OCI-LY1 (cell line): ENCODE measurements around the gene TECPR2.

Experiments used
- H2AFZ ChIP-seq: fragments of 200-600 bp; sonication (generic), shearing (Covaris generic); 2 replicates; pipeline ENCODE4 v1.6.0; 2014; ENCODE audit warnings: antibody characterized with exemption, mild to moderate bottlenecking, low read length
- H3F3A ChIP-seq: fragments of 200-600 bp; sonication (generic), shearing (Covaris generic); 2 replicates; pipeline ENCODE4 v1.6.0; 2014; ENCODE audit warnings: mild to moderate bottlenecking, antibody characterized with exemption, low read length, moderate library complexity; ENCODE audit not compliant: insufficient read depth
- H3K27ac ChIP-seq: fragments of 200-600 bp; sonication (generic); 2 replicates; pipeline ENCODE4 v1.5.1; 2014; ENCODE audit warnings: low read length, mixed run types, mild to moderate bottlenecking, low read depth; ENCODE audit not compliant: poor library complexity, severe bottlenecking
- H3K27me3 ChIP-seq: fragments of 200-600 bp; sonication (generic); 2 replicates; pipeline ENCODE4 v1.6.0; 2014; ENCODE audit warnings: antibody characterized with exemption, mild to moderate bottlenecking, low read length, moderate library complexity; ENCODE audit not compliant: insufficient read depth
- H3K36me3 ChIP-seq: fragments of 200-600 bp; sonication (generic); 2 replicates; pipeline ENCODE4 v1.6.1; 2014; ENCODE audit warnings: mild to moderate bottlenecking, antibody characterized with exemption, low read length, moderate library complexity, mixed read lengths; ENCODE audit not compliant: insufficient read depth
- H3K4me1 ChIP-seq: fragments of 200-600 bp; sonication (generic); 2 replicates; pipeline ENCODE4 v1.5.1; 2014; ENCODE audit warnings: mild to moderate bottlenecking, low read length, moderate library complexity; ENCODE audit not compliant: insufficient read depth, severe bottlenecking
- H3K4me2 ChIP-seq: fragments of 200-600 bp; sonication (generic), shearing (Covaris generic); 2 replicates; pipeline ENCODE4 v1.6.1; 2014; ENCODE audit warnings: low read length
- H3K4me3 ChIP-seq: fragments of 200-600 bp; sonication (generic); 2 replicates; pipeline ENCODE4 v1.5.1; 2014; ENCODE audit warnings: low read length, low read depth, mild to moderate bottlenecking, mixed read lengths; ENCODE audit not compliant: poor library complexity, severe bottlenecking
- H3K79me2 ChIP-seq: fragments of 200-600 bp; shearing (Covaris generic); 2 replicates; pipeline ENCODE4 v1.6.1; 2016; ENCODE audit warnings: mixed run types, low read length, mixed read lengths; ENCODE audit not compliant: insufficient read depth
- H3K9ac ChIP-seq: fragments of 200-600 bp; sonication (generic), shearing (Covaris generic); 2 replicates; pipeline ENCODE4 v1.6.1; 2014; ENCODE audit warnings: mild to moderate bottlenecking, low read length, mixed read lengths
- H3K9me2 ChIP-seq: fragments of 200-600 bp; sonication (generic), shearing (Covaris generic); 2 replicates; pipeline ENCODE4 v1.6.1; 2014; ENCODE audit warnings: low read depth, mild to moderate bottlenecking, low read length, mixed read lengths
- H3K9me3 ChIP-seq: fragments of 200-600 bp; shearing (Covaris generic); 2 replicates; pipeline ENCODE4 v1.6.1; 2014; ENCODE audit warnings: low read length, mixed read lengths
- H4K20me1 ChIP-seq: fragments of 200-600 bp; sonication (generic), shearing (Covaris generic); 2 replicates; pipeline ENCODE4 v1.6.0; 2016; ENCODE audit warnings: mild to moderate bottlenecking, low read length; ENCODE audit not compliant: insufficient read depth
- CTCF ChIP-seq: fragments of 200-600 bp; sonication (generic), shearing (Covaris generic); IDR thresholded peaks from 2 replicates; pipeline ENCODE4 v1.5.1; 2017; ENCODE audit warnings: mild to moderate bottlenecking, antibody characterized with exemption, low read length, moderate library complexity, mixed read lengths
- EZH2 ChIP-seq: fragments of 200-600 bp; sonication (generic), shearing (Covaris generic); IDR thresholded peaks from 2 replicates; pipeline ENCODE4 v1.8.0; 2017; ENCODE audit warnings: borderline replicate concordance, mixed run types, mild to moderate bottlenecking, antibody characterized with exemption, low read length, moderate library complexity, mixed read lengths

The TECPR2 gene

GRCh38 chr14:102392506-102392905 is 29.8 kb downstream of the TECPR2 start:
- no peak overlapping the region for H3K9ac ChIP-seq
- H3K9me3 ChIP-seq = no peaks in the 10 kb centered on the region
- H3K4me2 ChIP-seq = no peak overlapping the region
- H3K4me3 ChIP-seq = no peak overlapping the region
- TF ChIP-seq CTCF (no peak), EZH2 (no peak)
- H3K27ac ChIP-seq = no peak overlapping the region
- no peaks in the 10 kb centered on the region for H3K79me2 ChIP-seq
- H3K9me2 ChIP-seq = no peaks in the 10 kb centered on the region
- no peak overlapping the region for H2AFZ ChIP-seq
- H4K20me1 ChIP-seq = no peaks in the 10 kb centered on the region
- no peaks in the 10 kb centered on the region for H3F3A ChIP-seq
- no peaks in the 10 kb centered on the region for H3K4me1 ChIP-seq
- H3K36me3 ChIP-seq = no peaks in the 10 kb centered on the region
- no peaks in the 10 kb centered on the region for H3K27me3 ChIP-seq

DNA sequence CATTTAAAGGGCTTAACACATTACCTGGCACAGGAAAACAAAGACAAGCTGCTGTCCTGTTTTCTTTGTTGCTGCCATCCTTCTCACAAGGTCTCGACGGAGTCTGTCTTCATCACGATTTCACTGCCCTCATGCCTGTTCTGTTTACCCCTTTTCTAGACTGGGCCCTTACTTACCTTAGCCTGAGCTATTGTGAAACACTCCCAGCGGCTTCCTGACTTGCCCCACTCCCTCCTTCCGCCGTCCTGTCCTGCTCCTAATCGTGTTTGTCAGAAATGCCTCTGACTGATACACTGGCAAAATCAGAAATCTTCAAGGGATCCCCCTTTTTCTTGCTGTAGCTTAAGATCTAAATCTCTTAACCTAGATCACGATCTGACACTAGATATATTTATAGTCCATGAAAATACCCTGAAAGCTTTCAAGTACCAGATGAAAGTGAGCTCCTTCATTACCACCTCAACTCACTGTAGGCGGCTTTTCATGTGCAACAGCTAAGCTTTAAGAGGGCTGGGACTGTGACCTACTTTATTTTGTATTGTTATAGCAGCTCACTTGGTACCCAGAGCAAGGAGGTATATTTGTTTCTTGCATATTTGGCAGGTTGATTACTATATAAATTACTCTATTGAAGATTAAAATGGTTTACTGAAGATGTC is 32.1 kb downstream of the TECPR2 start:
- Histone ChIP-seq H4K20me1 (no peaks in the 10 kb centered on the region), H3K79me2 (no peaks in the 10 kb centered on the region), H3K36me3 (no peaks in the 10 kb centered on the region), H3K9ac (no peak overlapping the region), H3K27ac (no peak overlapping the region), H3K9me2 (no peaks in the 10 kb centered on the region), H3K4me2 (no peak overlapping the region), H2AFZ (no peak overlapping the region), H3K4me1 (no peaks in the 10 kb centered on the region), H3K27me3 (no peaks in the 10 kb centered on the region), H3F3A (no peaks in the 10 kb centered on the region), H3K4me3 (no peak overlapping the region), H3K9me3 (no peaks in the 10 kb centered on the region)
- TF ChIP-seq CTCF = no peak
- TF ChIP-seq EZH2 = no peak

GRCh38 chr14:102396521-102396920 is 33.8 kb downstream of the TECPR2 start:
- H3K27me3 ChIP-seq = no peaks in the 10 kb centered on the region
- H4K20me1 ChIP-seq = no peaks in the 10 kb centered on the region
- no peak overlapping the region for H3K27ac ChIP-seq
- no peaks in the 10 kb centered on the region for H3K36me3 ChIP-seq
- TF ChIP-seq CTCF = no peak
- TF ChIP-seq EZH2 = no peak
- no peak overlapping the region for H3K4me3 ChIP-seq
- no peaks in the 10 kb centered on the region for H3F3A ChIP-seq
- H3K9ac ChIP-seq = no peak overlapping the region
- no peak overlapping the region for H2AFZ ChIP-seq
- no peak overlapping the region for H3K4me2 ChIP-seq
- H3K9me3 ChIP-seq = no peaks in the 10 kb centered on the region
- no peaks in the 10 kb centered on the region for H3K4me1 ChIP-seq
- no peaks in the 10 kb centered on the region for H3K9me2 ChIP-seq
- no peaks in the 10 kb centered on the region for H3K79me2 ChIP-seq
